Astrocyte of the cerebellum (primary cell): Measurements from ENCODE around the gene MYO9B.

Source experiments
- DNase-seq: peaks from one replicate; pipeline ENCODE4 v3.0.0-alpha.2; 2011; ENCODE audit warnings: low read depth
- H3K4me3 ChIP-seq: 2 replicates; pipeline ENCODE4 v1.5.1; 2011; ENCODE audit warnings: mild to moderate bottlenecking, low read depth, low read length, moderate library complexity
- in situ Hi-C: cut with HindIII; loops from 2 replicates; pipeline ENCODE4 v1.10.0; 2017; ENCODE audit warnings: low sequenced_read_pairs
- TF ChIP-seq, protein P1 (sequence below): IDR thresholded peaks from 2 replicates; pipeline ENCODE4 v1.5.1; 2012; ENCODE audit warnings: low read length, low read depth, moderate library complexity, mild to moderate bottlenecking; ENCODE audit errors: missing control alignments

MYO9B gene

GRCh38 chr19:17245535-17245984, 170.0 kb downstream of the MYO9B start, which contains the start of gene NR2F6:
NR2F6 (minus strand) TSS chr19:17245919; CDS start chr19:17245220, 699 bp downstream.
- H3K4me3 ChIP-seq: peak within 1 kb of the TSS; percentile 79
- in situ Hi-C loops: loop anchor here (10.0 kb wide), 1 partner anchor 81 kb away; no protein-coding TSS in a partner anchor
- no peak for DNase-seq
- TF ChIP-seq, protein P1, sequence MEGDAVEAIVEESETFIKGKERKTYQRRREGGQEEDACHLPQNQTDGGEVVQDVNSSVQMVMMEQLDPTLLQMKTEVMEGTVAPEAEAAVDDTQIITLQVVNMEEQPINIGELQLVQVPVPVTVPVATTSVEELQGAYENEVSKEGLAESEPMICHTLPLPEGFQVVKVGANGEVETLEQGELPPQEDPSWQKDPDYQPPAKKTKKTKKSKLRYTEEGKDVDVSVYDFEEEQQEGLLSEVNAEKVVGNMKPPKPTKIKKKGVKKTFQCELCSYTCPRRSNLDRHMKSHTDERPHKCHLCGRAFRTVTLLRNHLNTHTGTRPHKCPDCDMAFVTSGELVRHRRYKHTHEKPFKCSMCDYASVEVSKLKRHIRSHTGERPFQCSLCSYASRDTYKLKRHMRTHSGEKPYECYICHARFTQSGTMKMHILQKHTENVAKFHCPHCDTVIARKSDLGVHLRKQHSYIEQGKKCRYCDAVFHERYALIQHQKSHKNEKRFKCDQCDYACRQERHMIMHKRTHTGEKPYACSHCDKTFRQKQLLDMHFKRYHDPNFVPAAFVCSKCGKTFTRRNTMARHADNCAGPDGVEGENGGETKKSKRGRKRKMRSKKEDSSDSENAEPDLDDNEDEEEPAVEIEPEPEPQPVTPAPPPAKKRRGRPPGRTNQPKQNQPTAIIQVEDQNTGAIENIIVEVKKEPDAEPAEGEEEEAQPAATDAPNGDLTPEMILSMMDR: no peak

DNA sequence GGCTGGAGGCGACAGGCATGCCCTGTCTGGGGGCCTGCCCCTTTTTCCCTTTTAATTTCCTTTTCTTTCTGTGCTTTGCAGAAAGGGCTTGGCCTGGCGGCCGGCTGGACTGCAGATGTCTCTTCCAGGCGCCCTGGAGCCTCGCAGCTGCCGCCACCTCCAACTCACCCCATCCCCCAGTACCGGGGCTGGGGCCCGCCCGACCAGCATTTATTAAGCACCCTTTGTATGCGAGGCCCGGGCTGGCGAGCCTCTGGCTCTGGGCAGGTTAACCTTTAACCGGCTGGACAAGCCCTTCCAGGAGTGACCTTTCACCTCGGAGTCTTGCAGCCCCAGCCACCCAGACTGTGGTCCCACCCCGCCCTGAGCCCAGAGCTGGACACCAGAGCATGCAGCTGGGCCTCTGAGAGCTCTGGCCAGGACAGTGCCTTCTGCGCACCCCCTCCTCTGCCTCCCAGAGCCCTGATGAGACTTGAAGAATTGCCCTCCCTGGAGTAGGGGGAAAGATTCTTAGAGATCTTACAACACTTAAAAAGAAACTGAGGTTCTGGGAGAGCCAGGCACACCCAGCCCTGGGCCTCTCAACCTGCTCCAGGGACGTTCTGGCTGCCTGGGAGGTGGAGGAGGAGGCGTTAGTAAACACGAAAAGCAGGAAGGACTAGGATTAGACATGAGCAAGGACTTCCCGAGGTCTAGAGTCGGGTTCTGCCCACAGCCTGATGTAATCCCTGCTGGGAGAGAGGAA, 171.3 kb downstream of the MYO9B start:
- H3K4me3 ChIP-seq: peak overlapping the region; percentile 36
- in situ Hi-C loops: loop anchor here (10.0 kb wide), 1 partner anchor 82 kb away; no protein-coding TSS in a partner anchor
- DNase-seq: no peak
- TF ChIP-seq, protein P1: no peak

DNA sequence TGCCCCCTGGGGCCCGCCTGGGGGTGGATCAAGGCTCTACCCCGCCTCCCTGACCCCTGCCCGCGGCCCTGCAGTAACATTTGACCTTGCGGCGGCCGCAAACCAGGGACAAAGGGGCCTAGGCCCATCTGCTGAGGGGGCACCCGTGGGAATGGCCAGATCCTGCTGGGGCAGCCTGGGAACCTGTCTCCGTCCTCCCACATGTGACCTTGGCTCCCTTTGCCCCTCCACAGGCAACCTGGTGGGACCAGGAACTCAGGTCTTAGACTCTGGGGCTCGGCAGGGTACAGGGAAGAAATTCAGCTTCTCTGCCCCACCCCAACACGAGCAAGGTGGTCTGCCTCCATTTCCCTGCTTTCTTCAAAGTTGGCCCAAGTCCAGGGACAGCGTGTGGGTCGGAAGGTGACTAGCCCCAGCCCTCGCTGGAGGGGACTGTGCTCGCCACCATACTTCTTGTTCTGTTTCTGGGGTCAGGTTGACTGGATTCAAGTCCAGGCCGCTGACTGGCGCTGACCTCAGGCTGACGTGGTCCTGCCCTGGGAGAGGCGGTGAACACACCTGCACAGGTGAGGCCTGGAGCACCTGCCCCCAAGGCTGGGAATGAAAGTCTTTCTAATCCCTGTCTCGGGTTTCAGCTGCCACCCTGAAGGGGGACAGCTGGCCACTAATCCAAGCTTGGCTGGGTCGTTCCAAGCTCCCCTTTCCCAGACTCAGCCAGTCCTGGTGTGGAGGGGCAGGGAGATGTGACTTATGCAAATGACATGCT, 172.6 kb downstream of the MYO9B start:
- TF ChIP-seq, protein P1: no peak
- no peak overlapping the region for H3K4me3 ChIP-seq
- DNase-seq: no peak
- in situ Hi-C loops: loop anchor here (10.0 kb wide), 1 partner anchor 83 kb away; no protein-coding TSS in a partner anchor

GRCh38 chr19:17249887-17250548, 174.4 kb downstream of the MYO9B start:
- no peak overlapping the region for H3K4me3 ChIP-seq
- DNase-seq: no peak
- in situ Hi-C loops: loop anchor here (10.0 kb wide), 1 partner anchor 85 kb away; no protein-coding TSS in a partner anchor
- TF ChIP-seq, protein P1: no peak

DNA sequence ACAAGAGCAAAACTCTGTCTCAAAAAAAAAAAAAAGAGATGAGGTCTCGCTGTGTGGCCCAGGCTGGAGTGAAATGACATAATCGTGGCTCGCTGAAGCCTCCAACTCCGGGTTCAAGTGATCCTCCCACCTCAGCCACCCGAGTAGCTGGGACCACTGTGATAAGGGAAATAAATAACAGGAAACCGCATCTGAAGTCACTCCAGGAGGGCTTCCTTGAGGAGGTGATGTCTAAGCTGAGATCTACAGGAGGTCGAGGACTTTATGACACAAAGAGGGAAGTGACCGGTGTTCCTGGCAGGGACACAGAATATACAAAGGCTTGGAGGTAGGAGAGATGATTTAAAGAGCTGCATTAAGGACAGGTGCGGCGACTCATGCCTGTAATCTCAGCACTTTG, 179.1 kb downstream of the MYO9B start:
- DNase-seq: no peak
- TF ChIP-seq, protein P1: no peak
- in situ Hi-C loops: no loop called here
- H3K4me3 ChIP-seq: no peak overlapping the region

DNA sequence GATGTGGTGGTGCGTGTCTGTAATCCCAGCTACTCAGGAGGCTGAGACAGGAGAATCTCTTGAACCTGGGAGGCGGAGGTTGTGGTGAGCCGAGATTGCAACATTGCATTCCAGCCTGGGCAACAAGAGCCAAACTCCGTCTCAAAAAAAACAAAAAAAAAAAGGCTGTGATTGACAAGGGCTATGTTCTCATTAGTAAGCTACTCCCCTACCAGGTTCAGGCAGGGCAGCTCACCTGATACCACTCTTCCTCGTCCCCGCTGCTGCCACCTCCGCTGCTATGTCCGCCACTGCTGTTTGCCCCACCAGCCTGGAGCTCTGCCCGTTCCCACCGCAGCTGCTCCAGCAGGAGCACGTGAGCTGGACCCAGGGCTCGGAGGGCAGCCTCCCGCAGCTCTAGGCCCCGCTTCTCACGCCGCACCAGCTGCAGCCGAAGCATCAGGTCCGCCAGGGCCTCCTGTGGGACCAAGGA, 179.6 kb downstream of the MYO9B start:
- TF ChIP-seq, protein P1: no peak
- in situ Hi-C loops: no loop called here
- no peak for DNase-seq
- H3K4me3 ChIP-seq: no peak overlapping the region
